LNCaP clone FGC (cell line): Measurements from ENCODE around the gene THUMPD3.
A peak's percentile ranks its signal among the peaks of the same experiment; 100 is the strongest.

Experiments
- DNase-seq: peaks from one replicate; pipeline ENCODE4 v3.0.0-alpha.2; 2011; ENCODE audit warnings: low read depth
- H3K4me3 ChIP-seq: 2 replicates; pipeline ENCODE4 v1.5.1; 2011; ENCODE audit warnings: mild to moderate bottlenecking, low read depth, low read length, control low read depth
- CTCF ChIP-seq: IDR thresholded peaks from 2 replicates; pipeline ENCODE4 v1.5.1; 2012; ENCODE audit warnings: mild to moderate bottlenecking; ENCODE audit not compliant: control insufficient read depth, insufficient read depth; ENCODE audit errors: extremely low read depth

Gene THUMPD3

GRCh38 chr3:9416139-9416780 is 53.4 kb downstream of the THUMPD3 start:
- H3K4me3 ChIP-seq: no peak overlapping the region
- no peak for DNase-seq
- no peak for TF ChIP-seq CTCF

GRCh38 chr3:9420850-9421549 is 58.1 kb downstream of the THUMPD3 start:
- H3K4me3 ChIP-seq: no peak overlapping the region
- DNase-seq: no peak
- no peak for TF ChIP-seq CTCF

GRCh38 chr3:9422712-9423424 is 60.0 kb downstream of the THUMPD3 start:
- peak; percentile 99 for DNase-seq
- TF ChIP-seq CTCF: peak; percentile 53
- peak overlapping the region; percentile 25 for H3K4me3 ChIP-seq

GRCh38 chr3:9428411-9428810 is 65.6 kb downstream of the THUMPD3 start:
- DNase-seq: no peak
- no peak overlapping the region for H3K4me3 ChIP-seq
- no peak for TF ChIP-seq CTCF

- no peak for TF ChIP-seq CTCF
These were observed 67.9 kb downstream of the THUMPD3 start for GRCh38 chr3:9430733-9431132.

GRCh38 chr3:9433627-9434521 is 71.0 kb downstream of the THUMPD3 start:
- no peak for DNase-seq
- no peak for TF ChIP-seq CTCF
- H3K4me3 ChIP-seq: no peak overlapping the region

More at GRCh38 chr3:9430733-9431132, 67.9 kb downstream of the THUMPD3 start:
- no peak for DNase-seq
- H3K4me3 ChIP-seq: no peak overlapping the region
